CD4-positive, alpha-beta memory T cell (primary cell): Measurements from ENCODE around the gene PIP4K2A. TPM values are rescaled to one million over a fixed set of nuclear protein-coding genes. Genes with fewer than 3 reads are reported as not detected.
"Not testable (repeated sequence)": the region's sequence is repeated elsewhere in the genome, so short reads cannot be mapped to it uniquely, and the experiment has no call there.

Experiments
- CTCF ChIA-PET: fragments of 350-600 bp; sonication (Branson Sonifier 250); formaldehyde crosslinking; loops from one replicate; lab custom pipeline; 2021; ENCODE audit warnings: inconsistent platforms; ENCODE audit not compliant: partially characterized antibody; lab: Charles Lee
- POLR2A ChIA-PET: fragments of 350-600 bp; sonication (Branson Sonifier 250); formaldehyde crosslinking; loops from one replicate; lab custom pipeline; 2021; ENCODE audit not compliant: partially characterized antibody; lab: Charles Lee
- DNase-seq, 5 donors: peaks; one replicate each; pipeline versions ENCODE4 v3.0.0 to v3.0.0-alpha.2; 2020 to 2022; ENCODE audit warnings: mixed read lengths in 1 of 5
- H3K27ac ChIP-seq: one replicate; pipeline ENCODE4 v1.7.0; 2013; ENCODE audit warnings: low read depth, low read length
- H3K27me3 ChIP-seq: 2 replicates; pipeline ENCODE4 v1.7.0; 2013; ENCODE audit warnings: mild to moderate bottlenecking, low read length, moderate library complexity; ENCODE audit not compliant: insufficient read depth
- H3K36me3 ChIP-seq: 2 replicates; pipeline ENCODE4 v1.7.0; 2013; ENCODE audit warnings: mild to moderate bottlenecking, low read length, moderate library complexity; ENCODE audit not compliant: insufficient read depth
- H3K4me1 ChIP-seq: 2 replicates; pipeline ENCODE4 v1.7.0; 2013; ENCODE audit warnings: mild to moderate bottlenecking, low read length, moderate library complexity; ENCODE audit not compliant: insufficient read depth
- H3K4me3 ChIP-seq, 2 donors: one replicate each; pipeline ENCODE4 v1.7.0; 2013; ENCODE audit warnings: low read length in 2 of 2, mild to moderate bottlenecking in 1 of 2
- H3K9me3 ChIP-seq, 2 donors: one replicate each; pipeline ENCODE4 v1.7.0; 2013; ENCODE audit warnings: low read length in 2 of 2, control low read depth in 1 of 2; ENCODE audit not compliant: control insufficient read depth in 1 of 2
- H3K27ac Mint-ChIP-seq, 7 donors: one replicate each; pipeline ENCODE4 v1.8.0; 2020 to 2021; ENCODE audit warnings: mixed read lengths in 7 of 7, mild to moderate bottlenecking in 6 of 7, inconsistent platforms in 3 of 7, moderate library complexity in 3 of 7
- H3K27me3 Mint-ChIP-seq, 2 donors: one replicate each; pipeline ENCODE4 v1.8.0; 2020 to 2021; ENCODE audit warnings: mixed read lengths in 2 of 2
- H3K36me3 Mint-ChIP-seq, 2 donors: one replicate each; pipeline ENCODE4 v1.8.0; 2020 to 2021; ENCODE audit warnings: mixed read lengths in 2 of 2, inconsistent platforms in 1 of 2, mild to moderate bottlenecking in 1 of 2
- H3K4me1 Mint-ChIP-seq, 4 donors: one replicate each; pipeline ENCODE4 v1.8.0; 2020 to 2021; ENCODE audit warnings: mixed read lengths in 4 of 4, mild to moderate bottlenecking in 1 of 4
- H3K4me3 Mint-ChIP-seq, 8 donors: one replicate each; pipeline ENCODE4 v1.8.0; 2020 to 2021; ENCODE audit warnings: mixed read lengths in 8 of 8, mild to moderate bottlenecking in 7 of 8, moderate library complexity in 6 of 8, inconsistent platforms in 3 of 8
- H3K9me3 Mint-ChIP-seq, 8 donors: one replicate each; pipeline ENCODE4 v1.8.0; 2020 to 2021; ENCODE audit warnings: mixed read lengths in 8 of 8, mild to moderate bottlenecking in 5 of 8, inconsistent platforms in 3 of 8, moderate library complexity in 1 of 8
- intact Hi-C: fragments of 100-400 bp; cut with micrococcal nuclease; formaldehyde crosslinking; loops from one replicate; pipeline ENCODE4 v1.15.1; 2023
- polyA plus RNA-seq, 2 donors: library from polyadenylated mRNA; unstranded; fragments of 300-500 nt; fragmentation: Illumina TruSeq; gene quantifications; one replicate each; pipeline ENCODE4 v1.2.3, GENCODE V29; 2021
- total RNA-seq, 2 experiments: library from RNA; stranded (reverse); gene quantifications; one replicate each; pipeline ENCODE4 v1.2.3, GENCODE V29; 2021

Gene PIP4K2A
- total and polyA plus RNA-seq, 4 experiments from 2014 or later: 33.4 to 179 (median 129) TPM

GRCh38 chr10:22515009-22515408, 199.4 kb downstream of the PIP4K2A start:
- ChIA-PET POLR2A (no interaction called here), CTCF (no interaction called here)
- peaks cover 0 to 18% of the 10 kb centered on the region in 2 donors for H3K36me3 Mint-ChIP-seq
- H3K27ac Mint-ChIP-seq: no peak overlapping the region
- H3K4me3 Mint-ChIP-seq: no peak overlapping the region
- H3K9me3 Mint-ChIP-seq: peaks cover 0 to 37% (median 27%) of the 10 kb centered on the region in 8 donors
- H3K4me1 Mint-ChIP-seq: no peaks in the 10 kb centered on the region
- no peaks in the 10 kb centered on the region for H3K36me3 ChIP-seq
- DNase-seq: no peak
- H3K27me3 Mint-ChIP-seq: peaks cover 24 to 26% of the 10 kb centered on the region in 2 donors
- H3K27me3 ChIP-seq: peaks cover 4% of the 10 kb centered on the region
- H3K4me3 ChIP-seq: no peak overlapping the region
- H3K9me3 ChIP-seq: no peaks in the 10 kb centered on the region
- no peaks in the 10 kb centered on the region for H3K4me1 ChIP-seq
- no peak overlapping the region for H3K27ac ChIP-seq
- intact Hi-C loops: no loop called here

GRCh38 chr10:22514414-22514758, 200.0 kb downstream of the PIP4K2A start:
- H3K4me3 ChIP-seq, POLR2A ChIA-PET, H3K27me3 ChIP-seq, H3K27ac ChIP-seq, DNase-seq, H3K36me3 ChIP-seq, H3K4me1 Mint-ChIP-seq, H3K4me1 ChIP-seq, intact Hi-C loops, H3K9me3 ChIP-seq, H3K27ac Mint-ChIP-seq, CTCF ChIA-PET, H3K4me3 Mint-ChIP-seq: not testable (repeated sequence)
- H3K9me3 Mint-ChIP-seq: peaks cover 0 to 36% (median 26%) of the 10 kb centered on the region in 8 donors
- peaks cover 0 to 21% of the 10 kb centered on the region in 2 donors for H3K36me3 Mint-ChIP-seq
- peaks cover 28 to 29% of the 10 kb centered on the region in 2 donors for H3K27me3 Mint-ChIP-seq

GRCh38 chr10:22513483-22514413, 200.6 kb downstream of the PIP4K2A start:
- H3K27me3 ChIP-seq, intact Hi-C loops, POLR2A ChIA-PET, H3K4me1 ChIP-seq, H3K9me3 ChIP-seq, DNase-seq, H3K27ac ChIP-seq, H3K27ac Mint-ChIP-seq, H3K36me3 ChIP-seq, H3K4me3 ChIP-seq, CTCF ChIA-PET, H3K4me1 Mint-ChIP-seq, H3K4me3 Mint-ChIP-seq: not testable (repeated sequence)
- Mint-ChIP-seq H3K9me3 (peaks cover 0 to 41% (median 30%) of the 10 kb centered on the region in 8 donors), H3K27me3 (peaks cover 28 to 29% of the 10 kb centered on the region in 2 donors), H3K36me3 (peaks cover 0 to 24% of the 10 kb centered on the region in 2 donors)

DNA sequence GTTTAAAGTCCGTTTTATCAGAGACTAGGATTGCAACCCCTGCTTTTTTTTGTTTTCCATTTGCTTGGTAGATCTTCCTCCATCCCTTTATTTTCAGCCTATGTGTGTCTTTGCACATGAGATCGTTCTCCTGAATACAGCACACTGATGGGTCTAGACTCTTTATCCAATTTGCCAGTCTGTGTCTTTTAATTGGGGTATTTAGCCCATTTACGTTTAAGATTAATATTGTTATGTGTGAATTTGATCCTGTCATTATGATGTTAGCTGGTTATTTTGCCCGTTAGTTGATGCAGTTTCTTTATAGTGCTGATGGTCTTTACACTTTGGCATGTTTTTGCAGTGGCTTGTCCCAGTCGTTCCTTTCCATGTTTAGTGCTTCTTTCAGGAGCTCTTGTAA, 202.4 kb downstream of the PIP4K2A start:
- H3K27ac ChIP-seq, H3K4me3 ChIP-seq, H3K36me3 ChIP-seq, intact Hi-C loops, H3K9me3 ChIP-seq, H3K4me1 ChIP-seq, DNase-seq, H3K4me1 Mint-ChIP-seq, CTCF ChIA-PET, H3K27me3 ChIP-seq, H3K27ac Mint-ChIP-seq, H3K4me3 Mint-ChIP-seq, POLR2A ChIA-PET: not testable (repeated sequence)
- Mint-ChIP-seq H3K9me3 (peaks cover 2 to 46% (median 35%) of the 10 kb centered on the region in 8 donors), H3K27me3 (peaks cover 27 to 34% of the 10 kb centered on the region in 2 donors), H3K36me3 (peaks cover 0 to 26% of the 10 kb centered on the region in 2 donors)

GRCh38 chr10:22508214-22508613, 206.2 kb downstream of the PIP4K2A start:
- H3K27me3 ChIP-seq, intact Hi-C loops, H3K4me3 Mint-ChIP-seq, H3K4me3 ChIP-seq, H3K36me3 ChIP-seq, H3K4me1 ChIP-seq, H3K27ac Mint-ChIP-seq, CTCF ChIA-PET, H3K9me3 ChIP-seq, DNase-seq, H3K27ac ChIP-seq, POLR2A ChIA-PET: not testable (repeated sequence)
- Mint-ChIP-seq H3K4me1 (peaks cover 8 to 18% (median 13%) of the 10 kb centered on the region in 4 donors), H3K9me3 (peaks cover 2 to 46% (median 34%) of the 10 kb centered on the region in 8 donors), H3K27me3 (peaks cover 18 to 23% of the 10 kb centered on the region in 2 donors), H3K36me3 (peaks cover 0 to 17% of the 10 kb centered on the region in 2 donors)

- peak overlapping the region in 3 of 7 donors; percentile 0 to 34 (median 13) for H3K27ac Mint-ChIP-seq
Measured at GRCh38 chr10:22505911-22506685, 208.3 kb downstream of the PIP4K2A start.

DNA sequence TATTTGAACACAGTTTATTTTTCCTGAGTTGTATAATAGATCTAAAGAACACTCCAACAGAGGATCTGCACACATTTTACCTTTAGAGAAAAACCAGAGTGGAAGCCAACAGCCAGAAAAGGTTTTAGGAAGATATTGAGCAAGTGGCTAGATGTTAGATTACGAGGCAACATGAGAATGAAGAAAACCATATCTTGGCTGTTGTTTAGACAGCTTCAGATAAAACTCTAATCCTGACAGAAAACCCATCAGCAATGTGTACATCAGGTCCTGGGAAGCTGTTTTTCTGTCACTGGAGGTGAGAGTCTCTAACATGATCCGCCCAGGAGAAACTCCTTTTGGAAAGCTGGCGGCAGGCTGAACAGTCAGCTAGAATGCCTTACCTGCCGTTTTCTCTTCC, 209.6 kb downstream of the PIP4K2A start:
- peaks cover 6 to 12% of the 10 kb centered on the region in 2 donors for H3K27me3 Mint-ChIP-seq
- Histone ChIP-seq H3K4me1 (peaks cover 7% of the 10 kb centered on the region), H3K27me3 (no peaks in the 10 kb centered on the region), H3K27ac (no peak overlapping the region), H3K4me3 (no peak overlapping the region), H3K9me3 (no peaks in the 10 kb centered on the region), H3K36me3 (no peaks in the 10 kb centered on the region)
- H3K9me3 Mint-ChIP-seq: peaks cover 0 to 17% (median 12%) of the 10 kb centered on the region in 8 donors
- H3K4me3 Mint-ChIP-seq: no peak overlapping the region
- intact Hi-C loops: no loop called here
- H3K36me3 Mint-ChIP-seq: peaks cover 0 to 6% of the 10 kb centered on the region in 2 donors
- CTCF ChIA-PET: no interaction called here
- no peak overlapping the region for H3K27ac Mint-ChIP-seq
- POLR2A ChIA-PET: no interaction called here
- peaks cover 8 to 18% (median 13%) of the 10 kb centered on the region in 4 donors for H3K4me1 Mint-ChIP-seq
- DNase-seq: no peak

More at GRCh38 chr10:22505911-22506685, 208.3 kb downstream of the PIP4K2A start:
- Histone ChIP-seq H3K36me3 (no peaks in the 10 kb centered on the region), H3K27me3 (no peaks in the 10 kb centered on the region), H3K9me3 (no peaks in the 10 kb centered on the region), H3K4me3 (no peak overlapping the region), H3K4me1 (peaks cover 7% of the 10 kb centered on the region), H3K27ac (no peak overlapping the region)
- H3K9me3 Mint-ChIP-seq: peaks cover 0 to 29% (median 20%) of the 10 kb centered on the region in 8 donors
- peaks cover 0 to 12% of the 10 kb centered on the region in 2 donors for H3K36me3 Mint-ChIP-seq
- DNase-seq: peak in 4 of 5 donors; percentile 14 to 18 (median 16)
- ChIA-PET CTCF (interaction anchor here (1.0 kb wide), 1 partner anchor 483 kb away, joined by 3 read pairs; no protein-coding TSS in a partner anchor), POLR2A (no interaction called here)
- H3K4me3 Mint-ChIP-seq: peak overlapping the region in 4 of 8 donors; percentile 23 to 49 (median 30)
- intact Hi-C loops: no loop called here
- H3K27me3 Mint-ChIP-seq: peaks cover 6 to 17% of the 10 kb centered on the region in 2 donors
- peaks cover 8 to 18% (median 13%) of the 10 kb centered on the region in 4 donors for H3K4me1 Mint-ChIP-seq
